AG08396 (cell line): ENCODE measurements around the gene OS9.
"Not testable (repeated sequence)": the region's sequence is repeated elsewhere in the genome, so short reads cannot be mapped to it uniquely, and the experiment has no call there.

ENCODE experiments used
- DNase-seq: peaks from one replicate; pipeline ENCODE4 v3.0.0; 2012; ENCODE audit warnings: low spot score, mixed read lengths

The OS9 gene

DNA sequence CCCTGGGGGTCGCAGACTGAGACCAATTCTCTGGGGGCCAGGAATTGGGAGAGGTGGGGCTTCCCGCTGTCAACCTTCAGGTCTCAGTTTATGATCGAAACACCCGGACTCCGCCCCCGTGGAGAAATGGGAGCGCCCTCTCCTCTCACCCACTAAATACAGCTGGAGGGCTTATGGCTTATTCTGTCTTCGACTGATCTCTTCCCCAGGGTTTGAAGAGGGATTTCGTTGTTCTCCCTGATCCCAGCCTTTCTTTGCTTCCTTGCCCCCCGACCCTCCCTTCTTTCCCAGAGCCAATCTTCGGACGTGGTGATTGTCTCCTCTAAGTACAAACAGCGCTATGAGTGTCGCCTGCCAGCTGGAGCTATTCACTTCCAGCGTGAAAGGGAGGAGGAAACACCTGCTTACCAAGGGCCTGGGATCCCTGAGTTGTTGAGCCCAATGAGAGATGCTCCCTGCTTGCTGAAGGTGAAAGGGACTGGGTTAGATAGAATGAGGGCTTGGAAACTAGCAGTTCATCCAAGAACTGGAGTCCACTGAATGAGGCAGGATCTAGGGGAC lies 607 bp downstream of the OS9 start:
- DNase-seq = no peak

DNA sequence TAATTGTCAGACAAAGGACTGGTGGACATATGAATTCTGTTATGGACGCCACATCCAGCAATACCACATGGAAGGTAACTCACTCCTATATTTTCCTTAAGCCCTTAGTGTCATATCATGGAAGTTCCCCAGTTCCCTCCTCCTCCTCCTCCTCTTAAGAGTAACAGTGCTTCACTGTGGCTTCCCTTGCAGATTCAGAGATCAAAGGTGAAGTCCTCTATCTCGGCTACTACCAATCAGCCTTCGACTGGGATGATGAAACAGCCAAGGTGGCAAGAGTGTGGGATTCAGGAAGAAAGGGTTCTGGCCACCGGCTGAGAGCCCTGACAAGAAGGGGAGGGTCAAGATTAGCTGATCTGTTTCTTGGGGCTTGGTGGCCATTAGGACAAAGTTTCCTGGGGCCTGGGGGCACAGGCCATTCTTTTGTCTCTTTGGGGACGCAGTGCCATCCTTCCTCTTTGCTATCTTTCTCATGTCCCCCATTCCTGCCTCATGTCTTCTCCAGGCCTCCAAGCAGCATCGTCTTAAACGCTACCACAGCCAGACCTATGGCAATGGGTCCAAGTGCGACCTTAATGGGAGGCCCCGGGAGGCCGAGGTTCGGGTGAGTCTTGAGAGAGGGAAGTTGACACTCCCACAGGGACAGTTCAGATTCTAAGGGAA lies 2.0 kb downstream of the OS9 start:
- no peak for DNase-seq

DNA sequence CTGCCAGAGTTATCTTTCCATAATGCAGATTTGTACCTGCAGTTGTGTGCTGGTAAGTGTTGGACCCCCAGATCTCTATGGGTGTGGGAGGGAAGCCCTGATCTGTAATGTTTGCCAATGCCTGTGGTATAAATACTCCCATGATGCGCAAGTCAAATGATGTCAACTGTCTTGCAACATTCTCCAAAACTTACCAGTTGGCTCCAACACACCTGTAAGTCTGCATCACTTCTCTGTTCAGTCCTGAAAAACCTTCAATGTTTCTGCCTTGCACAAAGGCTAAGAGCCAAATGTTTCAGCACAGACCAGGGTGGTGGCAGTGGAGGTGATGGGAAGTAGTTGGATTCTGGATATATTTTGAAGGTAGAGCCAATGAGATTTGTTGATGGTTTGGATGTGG lies 3.1 kb downstream of the OS9 start:
- DNase-seq = no peak

DNA sequence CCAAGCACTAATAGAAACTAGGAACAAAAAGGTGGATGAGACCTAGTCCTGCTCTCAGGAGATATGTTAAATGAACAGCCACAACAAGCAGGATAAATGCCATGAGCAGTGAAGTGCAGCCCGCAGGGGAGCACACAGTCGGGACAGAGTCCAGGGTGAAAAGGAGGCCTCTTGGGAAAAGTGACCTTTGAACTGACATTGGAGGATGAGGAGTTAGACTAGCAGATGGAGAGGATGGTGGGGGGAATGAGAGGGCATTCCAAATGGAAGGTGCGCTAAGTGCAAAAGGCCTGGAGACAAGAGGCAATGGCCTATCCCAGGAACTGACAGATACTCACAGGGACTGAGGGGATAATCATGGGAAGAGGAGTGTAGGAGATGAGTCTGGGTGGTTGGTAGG lies 4.5 kb downstream of the OS9 start:
- no peak for DNase-seq

DNA sequence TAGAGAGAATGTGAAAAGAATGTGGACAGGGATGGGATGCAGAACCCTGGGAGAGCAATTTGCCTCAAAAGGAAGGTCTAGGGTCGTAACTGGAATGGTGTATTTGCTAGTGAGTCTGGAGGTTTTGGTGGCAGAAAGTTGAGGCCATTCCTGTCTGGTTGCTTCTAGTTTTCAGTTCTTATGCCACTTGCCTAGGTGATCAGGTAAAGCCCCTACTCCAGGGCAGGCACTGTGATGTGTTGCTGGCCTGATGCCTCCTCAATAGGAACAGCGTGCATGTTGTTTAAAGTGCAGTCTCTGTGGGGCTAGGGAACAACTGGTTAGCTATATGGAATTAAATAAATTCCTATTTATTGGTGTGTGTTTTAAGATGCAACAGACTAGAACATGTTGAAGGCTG lies 6.4 kb downstream of the OS9 start:
- no peak for DNase-seq

DNA sequence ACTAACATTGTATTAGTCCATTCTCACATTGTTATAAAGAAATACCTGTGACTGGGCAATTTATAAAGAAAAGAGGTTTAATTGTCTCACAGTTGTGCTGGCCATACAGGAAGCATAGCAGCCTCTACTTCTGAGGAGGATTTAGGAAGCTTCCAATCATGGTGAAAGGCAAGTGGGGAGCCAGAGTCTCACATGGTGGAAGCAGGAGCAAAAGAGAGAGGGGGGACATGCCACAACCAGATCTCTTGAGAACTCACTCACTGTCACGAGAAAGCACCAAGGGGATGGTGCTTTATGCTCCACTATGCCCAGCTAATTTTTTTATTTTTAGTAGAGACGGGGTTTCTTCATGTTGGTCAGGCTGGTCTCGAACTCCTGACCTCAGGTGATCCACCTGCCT lies 13.3 kb downstream of the OS9 start:
- DNase-seq = no peak

DNA sequence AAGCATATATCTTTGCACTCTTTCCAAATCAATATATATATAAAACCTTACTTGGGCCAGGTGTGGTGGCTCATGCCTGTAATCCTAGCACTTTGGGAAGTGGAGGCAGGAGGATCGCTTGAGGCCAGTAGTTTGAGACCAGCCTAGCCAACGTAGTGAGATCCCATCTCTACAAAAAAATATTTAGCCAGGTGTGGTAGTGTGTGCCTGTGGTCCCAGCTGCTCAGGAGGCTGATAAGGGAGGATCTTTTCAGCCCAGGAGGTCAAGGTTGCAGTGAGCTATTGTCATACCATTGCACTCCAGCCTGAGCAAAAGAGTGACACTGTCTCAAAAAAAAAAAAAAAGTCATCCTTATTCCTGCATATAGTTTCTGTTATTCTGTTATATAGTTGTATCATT lies 14.4 kb downstream of the OS9 start:
- DNase-seq = no peak

DNA sequence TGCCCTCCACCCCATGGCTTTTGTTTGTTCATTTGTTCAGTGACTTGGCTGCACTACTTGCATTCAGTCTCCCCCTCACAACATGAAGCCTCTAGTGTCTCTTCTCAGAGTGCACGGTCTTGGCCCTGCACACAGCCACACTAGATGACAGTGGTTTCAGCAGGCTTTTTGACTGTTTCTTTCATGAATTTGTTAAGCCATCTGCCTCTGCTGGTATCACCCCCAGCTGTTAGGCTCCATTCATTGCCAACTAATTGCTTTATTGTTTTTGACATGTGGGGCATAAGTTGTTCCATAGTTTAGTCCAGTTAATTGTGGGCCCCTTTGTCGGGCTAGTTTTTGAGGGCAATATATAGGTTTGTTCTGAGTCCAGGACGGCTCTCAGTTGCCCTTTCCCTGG lies 18.8 kb downstream of the OS9 start:
- no peak for DNase-seq

DNA sequence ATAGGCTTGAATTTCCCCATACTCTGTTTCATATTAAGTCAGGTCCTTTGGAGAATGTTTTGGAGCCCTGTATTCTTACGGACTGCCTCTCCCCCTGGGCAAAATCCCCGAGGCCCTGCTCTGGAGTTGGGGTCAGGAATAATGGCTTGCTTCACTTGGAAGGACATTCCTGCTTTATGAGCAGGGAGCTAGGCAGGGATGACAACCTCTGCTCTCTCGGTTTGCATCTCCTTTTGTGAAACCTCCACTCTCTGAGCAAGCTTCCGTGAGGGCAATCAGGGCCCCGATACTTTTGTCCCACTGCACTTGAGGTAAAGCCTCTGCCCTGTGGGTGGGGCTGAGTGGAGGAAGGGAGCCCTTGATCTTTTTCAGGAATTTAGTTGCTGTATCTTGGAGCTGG lies 19.3 kb downstream of the OS9 start:
- no peak for DNase-seq

DNA sequence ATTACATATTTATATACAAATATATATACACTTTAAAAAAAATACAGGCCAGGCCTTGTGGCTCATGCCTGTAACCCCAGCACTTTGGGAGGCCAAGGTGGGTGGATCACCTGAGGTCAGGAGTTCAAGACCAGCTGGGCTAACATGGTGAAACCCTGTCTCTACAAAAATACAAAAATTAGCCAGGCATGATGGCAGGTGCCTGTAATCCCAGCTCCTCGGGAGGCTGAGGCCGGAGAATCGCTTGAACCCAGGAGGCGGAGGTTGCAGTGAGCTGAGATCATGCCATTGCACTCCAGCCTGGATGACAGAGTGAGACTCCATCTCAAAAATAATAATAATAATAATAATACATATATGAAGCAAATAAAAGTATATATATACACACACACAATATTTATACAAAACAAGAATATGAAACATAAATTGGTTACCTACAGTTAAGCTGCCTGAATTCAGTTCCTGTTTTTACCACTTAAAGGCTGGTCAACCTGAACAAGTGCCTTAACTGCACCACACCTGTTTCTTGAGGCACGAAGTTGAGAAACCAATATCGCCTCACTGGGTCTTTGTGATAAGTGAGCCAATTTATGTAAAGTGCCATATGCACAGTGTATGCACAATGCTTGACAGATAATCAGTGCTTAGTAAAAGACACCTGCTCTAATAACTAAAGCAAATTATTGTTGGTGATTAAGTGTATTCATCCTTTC lies 21.3 kb downstream of the OS9 start:
- DNase-seq = not testable (repeated sequence)

DNA sequence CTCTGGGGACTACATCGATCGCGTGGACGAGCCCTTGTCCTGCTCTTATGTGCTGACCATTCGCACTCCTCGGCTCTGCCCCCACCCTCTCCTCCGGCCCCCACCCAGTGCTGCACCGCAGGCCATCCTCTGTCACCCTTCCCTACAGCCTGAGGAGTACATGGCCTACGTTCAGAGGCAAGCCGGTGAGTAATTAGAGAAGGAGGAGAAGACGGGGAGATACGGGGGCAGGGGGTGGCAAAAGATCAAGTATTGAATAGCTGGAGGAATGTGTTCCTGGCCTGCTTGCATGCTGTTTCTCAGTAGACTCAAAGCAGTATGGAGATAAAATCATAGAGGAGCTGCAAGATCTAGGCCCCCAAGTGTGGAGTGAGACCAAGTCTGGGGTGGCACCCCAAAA lies 21.9 kb downstream of the OS9 start:
- no peak for DNase-seq

DNA sequence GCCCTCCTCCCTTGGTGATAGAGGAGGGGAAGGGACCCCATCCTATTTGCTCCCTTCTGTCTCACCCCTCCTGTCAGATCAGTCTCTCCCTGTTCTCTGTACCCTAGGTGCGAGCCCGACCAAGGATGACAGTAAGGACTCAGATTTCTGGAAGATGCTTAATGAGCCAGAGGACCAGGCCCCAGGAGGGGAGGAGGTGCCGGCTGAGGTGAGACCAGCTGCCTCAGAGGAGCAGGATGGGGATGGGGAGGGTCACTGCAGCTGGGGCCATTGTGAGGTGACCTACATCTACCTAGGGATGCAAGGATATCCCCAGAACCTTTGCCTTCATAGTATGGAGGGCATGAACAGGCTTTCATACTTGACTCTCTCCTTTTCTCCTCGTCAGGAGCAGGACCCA lies 22.4 kb downstream of the OS9 start:
- DNase-seq = no peak

DNA sequence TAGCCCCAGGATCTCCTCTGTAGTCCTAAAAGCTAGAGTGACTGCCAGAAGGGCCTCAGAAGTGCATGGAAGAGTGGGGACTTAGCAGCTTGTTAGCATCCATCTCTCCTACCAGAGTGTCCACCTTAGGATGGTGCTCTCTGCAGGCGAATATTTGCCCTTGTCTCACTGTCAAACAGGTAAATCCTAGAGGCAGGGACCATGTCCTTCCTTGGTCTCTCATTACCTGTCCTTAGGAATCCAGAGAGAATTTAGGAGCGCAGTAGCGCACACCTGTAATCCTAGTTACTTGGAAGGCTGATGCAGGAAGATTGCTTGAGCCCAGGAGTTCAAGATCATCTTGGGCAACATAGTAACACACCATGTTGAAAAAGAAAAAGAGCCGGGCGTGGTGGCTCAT lies 23.2 kb downstream of the OS9 start:
- DNase-seq = no peak

DNA sequence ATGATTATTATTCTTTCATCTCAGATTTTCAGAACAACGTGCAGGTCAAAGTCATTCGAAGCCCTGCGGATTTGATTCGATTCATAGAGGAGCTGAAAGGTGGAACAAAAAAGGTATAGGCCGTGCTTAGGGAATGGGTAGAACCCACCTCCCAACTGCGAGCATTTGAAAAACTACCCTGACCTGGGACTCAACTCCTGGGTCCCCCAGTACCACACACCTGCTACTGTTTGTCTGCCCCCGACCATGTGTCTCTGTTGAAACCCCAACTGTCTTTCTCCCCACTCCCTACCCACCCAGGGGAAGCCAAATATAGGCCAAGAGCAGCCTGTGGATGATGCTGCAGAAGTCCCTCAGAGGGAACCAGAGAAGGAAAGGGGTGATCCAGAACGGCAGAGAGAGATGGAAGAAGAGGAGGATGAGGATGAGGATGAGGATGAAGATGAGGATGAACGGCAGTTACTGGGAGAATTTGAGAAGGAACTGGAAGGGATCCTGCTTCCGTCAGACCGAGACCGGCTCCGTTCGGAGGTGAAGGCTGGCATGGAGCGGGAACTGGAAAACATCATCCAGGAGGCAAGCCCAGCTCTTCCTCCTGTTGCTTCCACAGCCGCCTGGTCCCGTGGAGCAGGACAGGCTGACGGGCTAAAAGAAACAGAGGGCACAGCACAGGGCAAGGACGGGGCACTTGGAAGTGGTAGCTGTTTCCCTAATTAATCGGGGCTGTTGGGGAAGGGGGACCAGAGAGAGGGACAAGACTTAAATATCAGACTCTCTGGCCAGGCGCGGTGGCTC lies 24.1 kb downstream of the OS9 start:
- no peak for DNase-seq

DNA sequence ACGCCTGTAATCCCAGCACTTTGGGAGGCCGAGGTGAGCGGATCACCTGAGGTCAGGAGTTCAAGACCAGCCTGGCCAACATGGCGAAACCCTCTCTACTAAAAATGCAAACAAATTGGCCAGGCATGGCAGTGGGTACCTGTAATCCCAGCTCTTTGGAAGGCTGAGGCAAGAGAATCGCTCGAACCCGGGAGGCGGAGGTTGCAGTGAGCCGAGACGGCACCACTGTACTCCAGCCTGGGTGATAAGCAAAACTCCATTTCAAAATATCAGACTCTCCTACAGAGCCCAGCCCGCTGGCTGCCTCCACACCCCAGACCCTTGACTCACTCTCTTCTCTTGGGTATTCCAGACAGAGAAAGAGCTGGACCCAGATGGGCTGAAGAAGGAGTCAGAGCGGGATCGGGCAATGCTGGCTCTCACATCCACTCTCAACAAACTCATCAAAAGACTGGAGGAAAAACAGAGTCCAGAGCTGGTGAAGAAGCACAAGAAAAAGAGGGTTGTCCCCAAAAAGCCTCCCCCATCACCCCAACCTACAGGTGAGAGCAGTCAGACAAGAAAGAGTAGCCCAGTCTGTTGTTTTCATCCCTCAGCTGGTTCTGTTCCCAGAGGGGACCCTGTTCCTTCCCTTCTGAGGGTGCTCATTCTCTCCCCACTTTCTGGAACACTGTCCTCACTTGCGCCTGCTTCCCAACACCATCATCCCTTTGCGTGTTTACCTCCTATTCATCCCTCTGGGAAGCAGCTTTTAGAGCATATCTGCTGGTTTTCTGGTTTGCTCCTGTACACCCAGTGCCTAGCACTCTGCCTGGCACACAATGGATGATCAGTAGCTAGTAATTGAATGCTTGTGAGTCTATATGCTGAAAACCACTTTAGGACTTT lies 25.0 kb downstream of the OS9 start:
- no peak for DNase-seq

DNA sequence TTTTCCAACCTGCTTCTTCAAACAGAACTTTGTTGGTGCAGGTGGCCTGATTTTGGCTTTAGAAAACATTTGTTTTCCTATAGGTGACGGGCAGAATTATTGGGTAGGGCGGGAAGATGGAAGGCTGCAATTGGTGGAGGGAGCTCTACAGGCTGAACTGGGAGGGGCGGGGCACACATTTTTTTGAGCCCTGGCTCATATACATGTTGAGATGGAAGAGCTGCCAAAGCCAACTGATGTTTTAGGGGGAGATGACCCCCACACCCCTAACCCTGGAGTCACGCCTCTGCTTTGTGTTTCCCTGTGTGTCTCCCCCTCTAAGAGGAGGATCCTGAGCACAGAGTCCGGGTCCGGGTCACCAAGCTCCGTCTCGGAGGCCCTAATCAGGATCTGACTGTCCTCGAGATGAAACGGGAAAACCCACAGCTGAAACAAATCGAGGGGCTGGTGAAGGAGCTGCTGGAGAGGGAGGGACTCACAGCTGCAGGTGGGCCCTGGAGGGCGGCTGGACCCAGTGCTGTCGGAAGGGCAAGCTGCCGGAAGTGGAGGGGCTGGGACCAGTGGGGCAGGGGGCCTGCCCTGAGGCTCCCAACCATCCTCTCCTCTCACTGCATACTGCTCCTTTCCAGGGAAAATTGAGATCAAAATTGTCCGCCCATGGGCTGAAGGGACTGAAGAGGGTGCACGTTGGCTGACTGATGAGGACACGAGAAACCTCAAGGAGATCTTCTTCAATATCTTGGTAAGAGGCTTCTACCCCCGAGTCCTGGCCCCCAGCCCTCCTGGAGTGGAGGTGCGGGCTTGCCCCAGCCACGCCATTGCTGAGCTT lies 26.1 kb downstream of the OS9 start:
- no peak for DNase-seq

DNA sequence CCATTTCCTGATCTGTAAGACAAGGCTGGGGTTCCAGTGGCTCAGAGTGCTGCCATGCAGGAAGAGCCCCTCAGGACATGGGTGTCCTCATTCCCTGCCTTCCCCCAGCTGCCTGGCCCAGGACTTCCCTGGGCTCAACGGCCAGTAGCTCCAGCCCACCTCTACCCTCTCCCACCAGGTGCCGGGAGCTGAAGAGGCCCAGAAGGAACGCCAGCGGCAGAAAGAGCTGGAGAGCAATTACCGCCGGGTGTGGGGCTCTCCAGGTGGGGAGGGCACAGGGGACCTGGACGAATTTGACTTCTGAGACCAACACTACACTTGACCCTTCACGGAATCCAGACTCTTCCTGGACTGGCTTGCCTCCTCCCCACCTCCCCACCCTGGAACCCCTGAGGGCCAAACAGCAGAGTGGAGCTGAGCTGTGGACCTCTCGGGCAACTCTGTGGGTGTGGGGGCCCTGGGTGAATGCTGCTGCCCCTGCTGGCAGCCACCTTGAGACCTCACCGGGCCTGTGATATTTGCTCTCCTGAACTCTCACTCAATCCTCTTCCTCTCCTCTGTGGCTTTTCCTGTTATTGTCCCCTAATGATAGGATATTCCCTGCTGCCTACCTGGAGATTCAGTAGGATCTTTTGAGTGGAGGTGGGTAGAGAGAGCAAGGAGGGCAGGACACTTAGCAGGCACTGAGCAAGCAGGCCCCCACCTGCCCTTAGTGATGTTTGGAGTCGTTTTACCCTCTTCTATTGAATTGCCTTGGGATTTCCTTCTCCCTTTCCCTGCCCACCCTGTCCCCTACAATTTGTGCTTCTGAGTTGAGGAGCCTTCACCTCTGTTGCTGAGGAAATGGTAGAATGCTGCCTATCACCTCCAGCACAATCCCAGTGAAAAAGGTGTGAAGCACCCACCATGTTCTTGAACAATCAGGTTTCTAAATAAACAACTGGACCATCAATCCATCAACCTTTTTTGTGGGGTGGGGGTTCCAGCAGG lies 27.0 kb downstream of the OS9 start:
- DNase-seq = no peak

DNA sequence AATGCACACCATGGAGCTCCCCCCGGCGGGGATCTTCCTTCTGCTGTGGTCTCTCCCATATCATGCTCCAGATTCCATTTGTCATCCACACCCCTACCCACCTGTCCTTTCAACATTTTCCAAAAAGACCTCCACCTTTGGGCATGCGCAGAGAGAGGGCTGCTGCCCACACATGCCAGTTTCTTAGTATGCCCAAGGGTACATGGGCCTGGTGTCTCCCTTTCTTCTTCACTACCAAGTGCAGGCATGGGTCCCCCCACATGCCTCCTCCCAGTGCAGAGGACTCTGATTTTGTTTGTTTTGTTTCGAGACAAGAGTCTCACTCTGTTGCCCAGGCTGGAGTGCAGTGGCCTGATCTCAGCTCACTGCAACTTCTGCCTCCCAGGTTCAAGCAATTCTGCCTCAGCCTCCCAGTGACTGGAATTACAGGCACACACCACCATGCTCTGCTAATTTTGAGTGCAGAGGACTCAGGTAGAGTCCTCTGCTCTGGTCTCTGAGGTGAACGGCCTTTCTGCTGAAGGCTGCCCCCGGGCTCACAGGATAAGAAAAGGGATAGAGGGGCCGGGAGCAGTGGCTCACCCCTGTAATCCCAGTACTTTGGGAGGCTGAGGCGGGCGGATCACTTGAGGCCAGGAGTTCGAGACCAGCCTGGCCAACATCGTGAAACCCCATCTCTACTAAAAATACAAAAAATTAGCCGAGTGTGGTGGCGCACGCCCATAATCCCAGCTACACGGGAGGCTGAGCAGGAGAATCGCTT lies 28.1 kb downstream of the OS9 start:
- DNase-seq = not testable (repeated sequence)
